ENCODE measurements around the gene CAVIN2.

GRCh38 chr2:191811807-191812602 is 34.9 kb downstream of the CAVIN2 start:
- peak; percentile 70 to 84 (median 77) for TF ChIP-seq CTCF (optimal IDR thresholded peaks at IDR 0.05 in 1 of 3, IDR thresholded peaks at IDR 0.05 in 1 of 3, conservative IDR thresholded peaks at IDR 0.05 in 1 of 3; ENCODE audit: extremely low read depth in 1 of 3, insufficient read depth in 2 of 3, low read length in 3 of 3)
- TF ChIP-seq EZH2 (IDR thresholded peaks at IDR 0.05; ENCODE audit: low read length), result no peak

All from keratinocyte (primary cell).